Activated CD4-positive, alpha-beta T cell treated with anti-CD3 and anti-CD28 coated beads, Interleukin-2, amount 10 ng/mL, durations not matched to agents 24 days and 14 days (primary cell): ENCODE results near the gene ATOH8. TPM values are rescaled to one million over a fixed set of nuclear protein-coding genes. Genes with fewer than 3 reads are reported as not detected.

Source experiments
- total RNA-seq: library from RNA; stranded (reverse); gene quantifications from 2 replicates; pipeline ENCODE4 v1.2.3, GENCODE V29; 2022

ATOH8 gene
- total RNA-seq, 1 donor from 2014 or later = 0.19 TPM

Other genes starting within 250 kb of the ATOH8 start
- gene MAT2A, start 214.8 kb upstream of the ATOH8 start, total RNA-seq = 481 and 492 TPM in 2 replicates
- 21.8 and 23.1 TPM in 2 replicates for gene GGCX, start 192.5 kb upstream of the ATOH8 start, total RNA-seq
- gene VAMP8, start 176.4 kb upstream of the ATOH8 start, total RNA-seq = 90.9 and 91.3 TPM in 2 replicates
- gene VAMP5, start 169.6 kb upstream of the ATOH8 start, total RNA-seq = 33.1 and 37.9 TPM in 2 replicates
- gene RNF181, start 158.2 kb upstream of the ATOH8 start, total RNA-seq = 111 and 116 TPM in 2 replicates
- 6.2 and 6.5 TPM in 2 replicates for gene TMEM150A, start 151.3 kb upstream of the ATOH8 start, total RNA-seq
- gene C2orf68, start 141.9 kb upstream of the ATOH8 start, total RNA-seq = 36.6 and 36.9 TPM in 2 replicates
- gene USP39, start 137.8 kb upstream of the ATOH8 start, total RNA-seq = 94.0 and 102 TPM in 2 replicates
- gene SFTPB, start 85.8 kb upstream of the ATOH8 start, total RNA-seq = not detected in 2 replicates
- 54.1 and 58.5 TPM in 2 replicates for gene GNLY, start 59.6 kb upstream of the ATOH8 start, total RNA-seq
- 13.3 and 14.6 TPM in 2 replicates for gene ST3GAL5, start 135.0 kb downstream of the ATOH8 start, total RNA-seq